Ovary (tissue), 3 donors: Measurements from ENCODE around the gene ADK.
"Not testable (repeated sequence)": the region's sequence is repeated elsewhere in the genome, so short reads cannot be mapped to it uniquely, and the experiment has no call there.

Experiments
- CTCF ChIP-seq, 3 donors: fragments of 450-650 bp in 2 of 3; fragments of 200-600 bp in 1 of 3; IDR thresholded peaks; one replicate each; pipeline versions ENCODE4 v1.5.1 to v1.8.0; 2016 to 2022; ENCODE audit warnings: antibody characterized with exemption in 3 of 3, mild to moderate bottlenecking in 1 of 3
- POLR2A ChIP-seq: fragments of 450-650 bp; IDR thresholded peaks from one replicate; pipeline ENCODE4 v1.6.1; 2017; ENCODE audit warnings: antibody characterized with exemption, mild to moderate bottlenecking, moderate library complexity
- donor health status: DM: no; HTN: no; CAD: no.

- TF ChIP-seq CTCF (IDR thresholded peaks at IDR 0.05); POLR2A: not testable (repeated sequence)
These were observed 376.6 kb downstream of the ADK start for GRCh38 chr10:74527611-74528010.
